Transverse colon (tissue), 4 donors: ENCODE data around the gene SLC10A2. TPM values are rescaled to one million over a fixed set of nuclear protein-coding genes. Genes with fewer than 3 reads are reported as not detected.
"Not testable (repeated sequence)": the region's sequence is repeated elsewhere in the genome, so short reads cannot be mapped to it uniquely, and the experiment has no call there.

ENCODE experiments used
- DNase-seq: peaks from one replicate; pipeline ENCODE4 v3.0.0-alpha.2; 2019
- H3K27ac ChIP-seq, 4 donors: fragments of 200-600 bp; sonication (generic); 2 replicates each; pipeline ENCODE4 v1.5.1; 2016 to 2018; ENCODE audit warnings: inconsistent platforms in 4 of 4
- H3K27me3 ChIP-seq: fragments of 200-600 bp; sonication (generic); 2 replicates; pipeline ENCODE4 v1.5.1; 2017; ENCODE audit warnings: inconsistent platforms
- H3K36me3 ChIP-seq, 4 donors: fragments of 200-600 bp; sonication (generic); 2 replicates each; pipeline ENCODE4 v1.5.1; 2017 to 2019; ENCODE audit warnings: inconsistent platforms in 4 of 4
- H3K4me1 ChIP-seq, 4 donors: fragments of 200-600 bp; sonication (generic); 2 replicates each; pipeline ENCODE4 v1.5.1; 2017 to 2020; ENCODE audit warnings: inconsistent platforms in 4 of 4
- H3K4me3 ChIP-seq, 4 donors: fragments of 200-600 bp; sonication (generic); 1 replicate in 1 of 4; 2 replicates in 3 of 4; pipeline versions ENCODE4 v1.5.1 to v1.6.1; 2017 to 2019; ENCODE audit warnings: inconsistent platforms in 4 of 4
- H3K9me3 ChIP-seq, 2 donors: fragments of 200-600 bp; sonication (generic); 2 replicates each; pipeline ENCODE4 v1.5.1; 2017 to 2019; ENCODE audit warnings: inconsistent platforms in 2 of 2
- EP300 ChIP-seq: sonication (generic); formaldehyde crosslinking; IDR thresholded peaks from one replicate; pipeline ENCODE4 v1.6.1; 2017; ENCODE audit warnings: antibody characterized with exemption, low read depth
- POLR2A ChIP-seq: fragments of 450-650 bp; IDR thresholded peaks from one replicate; pipeline ENCODE4 v1.6.1; 2016; ENCODE audit warnings: antibody characterized with exemption, mild to moderate bottlenecking, moderate library complexity
- POLR2AphosphoS5 ChIP-seq, 3 donors: sonication (generic); formaldehyde crosslinking; IDR thresholded peaks; one replicate each; pipeline ENCODE4 v1.6.1; 2016; ENCODE audit warnings: antibody characterized with exemption in 3 of 3
- WGBS, 2 donors: methylation state at CpG; one replicate each; pipeline ENCODE4 v1.1.5; 2018; ENCODE audit warnings: low coverage in 1 of 2; 5-methylcytosine and 5-hydroxymethylcytosine counted together
- in situ Hi-C, 4 donors: fragments of 200-750 bp; cut with MboI; loops; one replicate each; pipeline versions ENCODE4 v1.15.0 to v1.15.1; 2017; ENCODE audit warnings: low sequenced_read_pairs in 3 of 4, low pct_ligation_motif_present in 1 of 4, low pct_unique_long_range_greater_than_20kb in 1 of 4
- intact Hi-C: fragments of 100-400 bp; cut with DNase I; formaldehyde crosslinking; loops from one replicate; pipeline ENCODE4 v1.15.1; 2023; ENCODE audit warnings: low total_unique reads
- total RNA-seq, 4 donors: library from RNA; depleted of rRNA; stranded (reverse); fragments of >200 nt; gene quantifications; one replicate each; pipeline ENCODE4 v1.1.0, GENCODE V29; 2016
- TF ChIP-seq, protein P1 (sequence below), 5 experiments: fragments of 200-600 bp in 3 of 5; fragments of 450-650 bp in 2 of 5; sonication (generic) in 3 of 5; IDR thresholded peaks; 1 replicate in 2 of 5; 2 replicates in 3 of 5; pipeline ENCODE4 v1.5.1; 2016 to 2017; ENCODE audit warnings: antibody characterized with exemption in 5 of 5, inconsistent platforms in 3 of 5, mild to moderate bottlenecking in 2 of 5, moderate library complexity in 1 of 5

The SLC10A2 gene
- total RNA-seq, 4 donors from 2014 or later = 3.0 TPM; not detected in 3

DNA sequence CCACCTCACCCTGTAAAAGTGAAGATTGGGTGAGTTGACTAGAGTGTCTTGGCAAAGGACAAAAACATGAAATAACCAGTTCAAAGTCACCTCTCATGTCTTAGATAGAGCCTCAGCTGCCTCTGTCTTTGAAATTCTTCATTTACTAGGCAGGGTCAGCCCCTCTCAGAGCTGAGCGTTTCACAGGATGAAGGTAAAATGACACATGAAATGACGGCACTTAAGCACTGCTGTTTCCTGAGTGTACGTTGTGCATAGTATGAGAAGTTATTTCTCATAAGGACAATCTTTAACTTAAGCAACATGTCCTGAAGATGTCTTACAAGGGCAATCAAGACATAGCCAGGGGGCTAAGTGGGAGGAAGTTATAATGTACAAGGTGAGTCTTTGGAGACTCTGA lies 32.3 kb upstream of the SLC10A2 start:
- H3K36me3 ChIP-seq = no peaks in the 10 kb centered on the region
- H3K27ac ChIP-seq = no peak overlapping the region
- WGBS, 2 donors = 62 to 71% methylated on average over 3 of the region's 3 CpGs
- no peaks in the 10 kb centered on the region for H3K4me1 ChIP-seq
- intact Hi-C loops = no loop called here
- peaks cover 4% of the 10 kb centered on the region in 2 donors for H3K9me3 ChIP-seq
- TF ChIP-seq EP300 = no peak
- in situ Hi-C loops = no loop called here
- DNase-seq = no peak
- no peaks in the 10 kb centered on the region for H3K27me3 ChIP-seq
- H3K4me3 ChIP-seq = no peak overlapping the region

DNA sequence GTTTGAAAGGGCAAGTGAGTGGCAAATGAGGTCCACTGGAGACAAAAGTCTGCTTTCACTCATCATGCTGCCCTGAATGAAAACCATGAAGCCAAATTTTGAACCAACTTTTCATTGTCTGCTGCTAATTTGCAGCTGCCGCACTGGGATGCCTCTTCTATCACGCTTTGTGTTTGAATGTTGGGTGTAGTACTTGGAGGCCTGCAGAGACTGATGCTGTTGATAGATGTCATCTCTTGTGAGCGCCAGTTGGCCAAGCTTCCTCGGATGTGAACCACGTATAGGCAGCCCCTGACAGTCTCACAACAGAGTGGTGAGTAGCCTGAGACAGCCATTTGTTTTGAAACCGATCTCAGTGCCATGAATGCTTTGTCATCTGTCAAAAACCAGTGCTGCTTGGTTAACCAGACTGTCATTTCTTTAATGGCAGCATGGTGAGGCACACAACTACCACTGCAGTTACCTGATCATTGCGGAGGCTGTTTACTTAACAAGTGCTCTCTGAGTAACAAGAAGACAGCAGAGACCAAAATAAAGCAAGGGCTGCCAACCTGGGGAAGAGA lies 31.2 kb upstream of the SLC10A2 start:
- intact Hi-C loops (no loop called here), in situ Hi-C loops (no loop called here)
- Histone ChIP-seq H3K27me3 (no peaks in the 10 kb centered on the region), H3K27ac (no peak overlapping the region), H3K4me3 (no peak overlapping the region), H3K9me3 (peaks cover 5 to 12% of the 10 kb centered on the region in 2 donors), H3K36me3 (no peaks in the 10 kb centered on the region), H3K4me1 (no peaks in the 10 kb centered on the region)
- no peak for DNase-seq
- TF ChIP-seq, protein P1, sequence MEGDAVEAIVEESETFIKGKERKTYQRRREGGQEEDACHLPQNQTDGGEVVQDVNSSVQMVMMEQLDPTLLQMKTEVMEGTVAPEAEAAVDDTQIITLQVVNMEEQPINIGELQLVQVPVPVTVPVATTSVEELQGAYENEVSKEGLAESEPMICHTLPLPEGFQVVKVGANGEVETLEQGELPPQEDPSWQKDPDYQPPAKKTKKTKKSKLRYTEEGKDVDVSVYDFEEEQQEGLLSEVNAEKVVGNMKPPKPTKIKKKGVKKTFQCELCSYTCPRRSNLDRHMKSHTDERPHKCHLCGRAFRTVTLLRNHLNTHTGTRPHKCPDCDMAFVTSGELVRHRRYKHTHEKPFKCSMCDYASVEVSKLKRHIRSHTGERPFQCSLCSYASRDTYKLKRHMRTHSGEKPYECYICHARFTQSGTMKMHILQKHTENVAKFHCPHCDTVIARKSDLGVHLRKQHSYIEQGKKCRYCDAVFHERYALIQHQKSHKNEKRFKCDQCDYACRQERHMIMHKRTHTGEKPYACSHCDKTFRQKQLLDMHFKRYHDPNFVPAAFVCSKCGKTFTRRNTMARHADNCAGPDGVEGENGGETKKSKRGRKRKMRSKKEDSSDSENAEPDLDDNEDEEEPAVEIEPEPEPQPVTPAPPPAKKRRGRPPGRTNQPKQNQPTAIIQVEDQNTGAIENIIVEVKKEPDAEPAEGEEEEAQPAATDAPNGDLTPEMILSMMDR (IDR thresholded peaks at IDR 0.05) = no peak
- TF ChIP-seq POLR2A (no peak), POLR2AphosphoS5 (IDR thresholded peaks at IDR 0.05) (no peak), EP300 (no peak)
- 90 to 91% methylated on average over 2 to 7 of the region's 7 CpGs for WGBS, 2 donors

DNA sequence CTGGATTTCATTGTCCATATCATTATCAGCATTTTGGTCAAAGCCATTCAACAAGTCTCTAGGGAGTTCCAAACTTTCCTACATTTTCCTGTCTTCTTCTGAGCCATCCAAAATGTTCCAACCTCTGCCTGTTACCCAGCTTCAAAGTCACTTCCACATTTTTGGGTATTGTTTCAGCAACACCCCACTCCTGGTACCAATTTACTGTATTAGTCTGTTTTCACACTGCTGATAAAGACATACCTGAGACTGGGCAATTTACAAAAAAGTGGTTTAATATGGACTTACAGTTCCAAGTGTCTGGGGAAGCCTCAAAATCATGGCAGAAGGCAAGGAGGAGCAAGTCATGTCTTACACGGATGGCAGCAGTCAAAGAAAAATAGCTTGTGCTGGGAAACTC lies 27.4 kb upstream of the SLC10A2 start:
- H3K4me1 ChIP-seq, H3K36me3 ChIP-seq, H3K4me3 ChIP-seq, in situ Hi-C loops, H3K27ac ChIP-seq, DNase-seq, intact Hi-C loops, H3K27me3 ChIP-seq: not testable (repeated sequence)
- H3K9me3 ChIP-seq = peaks cover 11 to 14% of the 10 kb centered on the region in 2 donors
- 95% methylated on average over 1 of the region's 1 CpG; no CpG with 5 or more reads in 1 of the 2 donors for WGBS, 2 donors

DNA sequence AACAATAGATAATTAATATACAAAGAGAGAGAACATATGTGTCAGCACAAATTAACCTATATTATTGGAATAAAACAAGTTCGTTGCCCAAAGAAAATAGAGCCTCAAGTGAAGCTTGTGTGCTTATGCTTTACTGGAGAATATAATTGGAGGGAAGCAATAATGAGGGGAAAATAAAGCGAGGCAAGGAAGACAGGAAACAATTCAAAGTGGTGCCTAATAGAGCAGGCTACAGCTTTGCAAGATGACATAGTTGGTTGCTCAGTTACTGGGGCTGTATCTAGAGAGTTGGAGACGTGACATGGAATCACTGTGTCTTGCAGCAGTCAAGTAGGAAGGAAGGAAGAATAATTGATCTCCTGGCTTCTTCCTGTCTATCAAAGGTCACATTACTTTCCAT lies 21.1 kb upstream of the SLC10A2 start:
- intact Hi-C loops = no loop called here
- no peak for DNase-seq
- 66 to 67% methylated on average over 3 of the region's 3 CpGs for WGBS, 2 donors

DNA sequence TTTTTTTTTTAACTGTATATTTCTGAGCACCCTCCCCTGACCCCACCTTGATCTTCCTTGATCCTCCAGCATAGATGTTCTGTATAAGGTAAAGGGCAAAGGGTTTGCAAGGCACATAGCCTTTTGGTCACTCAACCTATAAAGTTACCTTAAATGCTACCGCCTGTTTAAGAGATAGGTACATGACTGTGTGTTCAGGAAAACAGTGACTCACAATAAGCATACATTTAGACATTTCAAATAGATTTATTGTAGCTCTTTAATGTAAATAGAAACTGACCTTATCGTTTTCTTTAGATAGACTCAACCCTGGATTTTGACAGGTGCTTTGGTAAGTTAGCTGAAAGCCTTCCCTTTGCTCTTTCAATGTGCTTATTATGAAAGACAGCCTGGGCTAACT lies 15.2 kb upstream of the SLC10A2 start:
- H3K27me3 ChIP-seq = no peaks in the 10 kb centered on the region
- 39 to 42% methylated on average over 2 of the region's 2 CpGs for WGBS, 2 donors
- H3K36me3 ChIP-seq = no peaks in the 10 kb centered on the region
- H3K27ac ChIP-seq = no peak overlapping the region
- in situ Hi-C loops = no loop called here
- H3K9me3 ChIP-seq = no peaks in the 10 kb centered on the region
- no peaks in the 10 kb centered on the region for H3K4me1 ChIP-seq
- DNase-seq = no peak
- intact Hi-C loops = no loop called here
- no peak for TF ChIP-seq POLR2AphosphoS5 (IDR thresholded peaks at IDR 0.05)
- TF ChIP-seq EP300 = no peak
- H3K4me3 ChIP-seq = no peak overlapping the region

More for the DNA sequence above, 21.1 kb upstream of the SLC10A2 start:
- Histone ChIP-seq H3K9me3 (peaks cover 0 to 4% of the 10 kb centered on the region in 2 donors), H3K27me3 (no peaks in the 10 kb centered on the region), H3K27ac (no peak overlapping the region), H3K4me1 (no peaks in the 10 kb centered on the region), H3K36me3 (no peaks in the 10 kb centered on the region), H3K4me3 (no peak overlapping the region)
- TF ChIP-seq, protein P1 (IDR thresholded peaks at IDR 0.05) = no peak
- TF ChIP-seq POLR2A = no peak
- no peak for TF ChIP-seq POLR2AphosphoS5 (IDR thresholded peaks at IDR 0.05)
- no peak for TF ChIP-seq EP300
- in situ Hi-C loops = no loop called here

DNA sequence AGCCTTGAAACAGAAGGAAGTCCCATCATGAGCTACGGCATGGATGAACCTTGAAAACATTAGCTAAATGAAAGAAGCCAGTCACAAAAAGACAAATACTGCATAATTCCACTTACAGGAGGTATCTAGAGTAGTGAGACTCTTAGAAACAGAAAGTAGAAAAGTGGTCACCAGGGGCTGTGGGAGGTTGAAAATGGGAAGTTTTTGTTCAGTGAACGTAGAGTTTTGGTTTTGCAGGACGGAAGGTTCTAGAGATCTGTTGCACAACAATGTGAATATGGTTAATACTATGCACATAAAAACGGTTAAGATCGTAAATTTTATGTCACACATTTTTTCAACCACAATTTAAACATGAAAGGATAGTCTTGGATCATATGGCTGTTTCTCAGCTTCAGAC lies 11.9 kb upstream of the SLC10A2 start:
- in situ Hi-C loops = no loop called here

More for the DNA sequence above, 11.9 kb upstream of the SLC10A2 start:
- DNase-seq = no peak
- WGBS, 2 donors = 49 to 50% methylated on average over 5 of the region's 5 CpGs
- TF ChIP-seq POLR2A (no peak), EP300 (no peak)
- Histone ChIP-seq H3K9me3 (no peaks in the 10 kb centered on the region), H3K4me3 (no peak overlapping the region), H3K36me3 (no peaks in the 10 kb centered on the region), H3K27ac (no peak overlapping the region), H3K27me3 (no peaks in the 10 kb centered on the region), H3K4me1 (no peaks in the 10 kb centered on the region)
- intact Hi-C loops = no loop called here
